Tibial artery (tissue), 4 donors: ENCODE data around the gene CES3.

Experiments
- DNase-seq, 2 donors: peaks; one replicate each; pipeline ENCODE4 v3.0.0-alpha.2; 2019
- H3K27ac ChIP-seq, 2 donors: fragments of 200-600 bp; sonication (generic) in 1 of 2; 1 replicate in 1 of 2; 2 replicates in 1 of 2; pipeline ENCODE4 v1.5.1; 2018 to 2019; ENCODE audit warnings: mild to moderate bottlenecking in 1 of 2
- H3K27me3 ChIP-seq, 2 donors: fragments of 200-600 bp; sonication (generic) in 1 of 2; one replicate each; pipeline versions ENCODE4 v1.5.1 to v1.6.0; 2016 to 2019
- H3K36me3 ChIP-seq, 3 donors: fragments of 200-600 bp; sonication (generic) in 2 of 3; one replicate each; pipeline ENCODE4 v1.5.1; 2016 to 2019; ENCODE audit warnings: mild to moderate bottlenecking in 2 of 3
- H3K4me1 ChIP-seq, 4 donors: fragments of 200-600 bp; sonication (generic) in 2 of 4; 1 replicate in 3 of 4; 2 replicates in 1 of 4; pipeline ENCODE4 v1.5.1; 2016 to 2019
- H3K4me3 ChIP-seq, 2 donors: fragments of 200-600 bp; sonication (generic) in 1 of 2; 1 replicate in 1 of 2; 2 replicates in 1 of 2; pipeline ENCODE4 v1.5.1; 2018 to 2019; ENCODE audit warnings: mild to moderate bottlenecking in 2 of 2
- H3K9me3 ChIP-seq, 3 donors: fragments of 200-600 bp; sonication (generic) in 1 of 3; one replicate each; pipeline ENCODE4 v1.5.1; 2016 to 2019
- intact Hi-C: fragments of 100-400 bp; cut with DNase I; formaldehyde crosslinking; loops from one replicate; pipeline ENCODE4 v1.15.0; 2023; ENCODE audit warnings: low total_unique reads
- TF ChIP-seq, protein P1 (sequence below), 2 experiments: fragments of 200-600 bp in 1 of 2; fragments of 450-650 bp in 1 of 2; IDR thresholded peaks; one replicate each; pipeline ENCODE4 v1.5.1; 2017 to 2019; ENCODE audit warnings: antibody characterized with exemption in 2 of 2, mild to moderate bottlenecking in 1 of 2, moderate library complexity in 1 of 2

CES3 gene

DNA sequence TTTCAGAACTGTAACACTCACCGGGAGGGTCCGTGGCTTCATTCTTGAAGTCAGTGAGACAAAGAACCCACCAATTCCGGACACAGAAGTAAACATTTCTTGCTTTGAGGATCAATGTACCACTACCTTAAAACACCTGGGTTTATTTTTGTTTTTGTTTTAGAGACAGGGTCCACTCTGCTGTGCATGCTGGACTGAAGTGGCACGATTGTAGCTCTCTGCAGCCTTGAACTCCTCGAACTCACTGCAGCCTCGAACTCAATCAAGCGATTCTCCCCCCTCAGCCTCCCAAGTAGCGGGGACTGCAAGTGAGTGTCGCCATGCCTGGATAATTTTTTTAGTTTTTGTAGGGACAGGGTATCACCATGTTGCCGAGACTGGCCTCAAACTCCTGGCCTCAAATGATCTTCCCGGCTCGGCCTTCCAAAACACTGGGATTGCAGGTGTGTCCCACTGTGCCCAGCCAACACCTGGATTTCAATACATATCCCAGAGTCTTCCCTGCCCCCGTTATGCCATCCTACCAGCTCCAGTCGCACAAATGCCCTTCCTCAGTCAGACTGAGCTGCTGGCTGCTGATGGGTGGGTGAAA, 14.3 kb downstream of the CES3 start:
- TF ChIP-seq, protein P1, sequence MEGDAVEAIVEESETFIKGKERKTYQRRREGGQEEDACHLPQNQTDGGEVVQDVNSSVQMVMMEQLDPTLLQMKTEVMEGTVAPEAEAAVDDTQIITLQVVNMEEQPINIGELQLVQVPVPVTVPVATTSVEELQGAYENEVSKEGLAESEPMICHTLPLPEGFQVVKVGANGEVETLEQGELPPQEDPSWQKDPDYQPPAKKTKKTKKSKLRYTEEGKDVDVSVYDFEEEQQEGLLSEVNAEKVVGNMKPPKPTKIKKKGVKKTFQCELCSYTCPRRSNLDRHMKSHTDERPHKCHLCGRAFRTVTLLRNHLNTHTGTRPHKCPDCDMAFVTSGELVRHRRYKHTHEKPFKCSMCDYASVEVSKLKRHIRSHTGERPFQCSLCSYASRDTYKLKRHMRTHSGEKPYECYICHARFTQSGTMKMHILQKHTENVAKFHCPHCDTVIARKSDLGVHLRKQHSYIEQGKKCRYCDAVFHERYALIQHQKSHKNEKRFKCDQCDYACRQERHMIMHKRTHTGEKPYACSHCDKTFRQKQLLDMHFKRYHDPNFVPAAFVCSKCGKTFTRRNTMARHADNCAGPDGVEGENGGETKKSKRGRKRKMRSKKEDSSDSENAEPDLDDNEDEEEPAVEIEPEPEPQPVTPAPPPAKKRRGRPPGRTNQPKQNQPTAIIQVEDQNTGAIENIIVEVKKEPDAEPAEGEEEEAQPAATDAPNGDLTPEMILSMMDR (IDR thresholded peaks at IDR 0.05): no peak
- no peak overlapping the region for H3K27ac ChIP-seq
- no peaks in the 10 kb centered on the region for H3K36me3 ChIP-seq
- intact Hi-C loops: loop anchor here (10.0 kb wide), 1 partner anchor 209 kb away; the partner anchor contains the start of gene MATCAP1
- peaks cover 0 to 13% (median 0%) of the 10 kb centered on the region in 4 donors for H3K4me1 ChIP-seq
- H3K9me3 ChIP-seq: no peaks in the 10 kb centered on the region
- DNase-seq: no peak
- H3K27me3 ChIP-seq: peaks cover 0 to 23% of the 10 kb centered on the region in 2 donors
- H3K4me3 ChIP-seq: no peak overlapping the region

DNA sequence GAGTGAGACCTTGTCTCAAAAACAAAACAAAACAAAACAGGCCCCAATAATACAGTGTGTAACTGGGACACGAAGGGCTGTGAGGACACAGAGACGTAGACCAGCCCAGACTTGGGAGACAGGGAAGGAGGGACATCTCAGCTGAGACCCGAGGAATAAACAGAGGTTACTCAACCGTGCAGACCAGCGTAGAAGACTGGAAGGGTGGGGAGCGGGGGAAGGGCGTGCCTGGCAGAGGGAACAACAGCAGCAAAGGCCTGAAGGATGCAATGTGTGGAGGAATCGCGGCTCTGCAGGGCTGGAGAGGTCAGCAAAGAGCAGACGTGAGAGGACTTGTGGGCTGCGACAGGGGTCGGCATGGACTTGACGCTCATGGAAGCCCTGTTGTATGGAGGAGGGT, 15.7 kb downstream of the CES3 start:
- TF ChIP-seq, protein P1 (IDR thresholded peaks at IDR 0.05): no peak
- Histone ChIP-seq H3K27me3 (peaks cover 0 to 17% of the 10 kb centered on the region in 2 donors), H3K9me3 (no peaks in the 10 kb centered on the region), H3K27ac (no peak overlapping the region), H3K36me3 (no peaks in the 10 kb centered on the region), H3K4me1 (peaks cover 0 to 13% (median 0%) of the 10 kb centered on the region in 4 donors), H3K4me3 (no peak overlapping the region)
- intact Hi-C loops: loop anchor here (1.0 to 10.0 kb wide), 2 partner anchors 178 to 208 kb away; partner anchors contain the start of gene MATCAP1
- DNase-seq: no peak

DNA sequence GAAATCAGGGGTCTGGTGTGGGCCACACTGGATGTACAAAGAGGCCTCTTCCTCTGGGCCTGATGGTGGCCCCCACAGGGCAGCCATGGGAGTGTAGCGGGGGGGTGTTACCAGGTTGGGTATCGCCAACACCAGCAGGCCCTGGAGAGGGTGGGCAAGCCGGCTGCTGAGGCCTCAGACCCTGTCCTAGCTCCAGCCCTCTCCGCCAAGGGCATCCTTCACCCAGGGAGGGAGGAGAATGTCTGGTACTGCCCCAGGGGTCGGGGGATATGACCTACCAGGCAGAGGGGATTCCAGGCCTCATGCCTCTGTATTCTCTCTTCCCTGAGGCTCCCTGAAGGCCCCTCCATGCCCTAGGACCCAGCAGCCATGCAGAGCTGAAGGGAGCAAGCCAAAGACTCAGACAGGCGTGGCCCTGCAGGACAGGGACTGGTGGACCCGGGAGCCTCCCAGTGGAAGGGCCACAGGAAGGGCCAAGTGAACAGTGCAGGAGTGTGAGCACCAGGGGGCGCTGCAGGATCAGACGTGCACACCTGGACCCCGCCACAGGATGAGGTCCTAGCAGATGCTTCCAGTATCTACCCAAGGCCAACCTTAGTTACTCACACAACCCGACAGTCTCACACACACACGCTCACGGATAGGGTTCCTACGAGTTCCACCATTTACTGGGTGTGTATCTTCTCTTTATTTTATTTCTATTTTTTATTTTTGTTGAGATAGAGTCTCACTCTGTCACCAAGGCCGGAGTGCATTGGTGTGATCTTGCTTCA, 16.5 kb downstream of the CES3 start:
- Histone ChIP-seq H3K27me3 (peaks cover 0 to 17% of the 10 kb centered on the region in 2 donors), H3K9me3 (no peaks in the 10 kb centered on the region), H3K4me3 (no peak overlapping the region), H3K36me3 (no peaks in the 10 kb centered on the region), H3K4me1 (peaks cover 0 to 13% (median 0%) of the 10 kb centered on the region in 4 donors), H3K27ac (no peak overlapping the region)
- TF ChIP-seq, protein P1 (IDR thresholded peaks at IDR 0.05): peak; percentile 95 to 99
- intact Hi-C loops: loop anchor here (1.0 to 10.0 kb wide), 2 partner anchors 177 to 207 kb away; partner anchors contain the start of gene MATCAP1
- peak; percentile 89 to 91 for DNase-seq

DNA sequence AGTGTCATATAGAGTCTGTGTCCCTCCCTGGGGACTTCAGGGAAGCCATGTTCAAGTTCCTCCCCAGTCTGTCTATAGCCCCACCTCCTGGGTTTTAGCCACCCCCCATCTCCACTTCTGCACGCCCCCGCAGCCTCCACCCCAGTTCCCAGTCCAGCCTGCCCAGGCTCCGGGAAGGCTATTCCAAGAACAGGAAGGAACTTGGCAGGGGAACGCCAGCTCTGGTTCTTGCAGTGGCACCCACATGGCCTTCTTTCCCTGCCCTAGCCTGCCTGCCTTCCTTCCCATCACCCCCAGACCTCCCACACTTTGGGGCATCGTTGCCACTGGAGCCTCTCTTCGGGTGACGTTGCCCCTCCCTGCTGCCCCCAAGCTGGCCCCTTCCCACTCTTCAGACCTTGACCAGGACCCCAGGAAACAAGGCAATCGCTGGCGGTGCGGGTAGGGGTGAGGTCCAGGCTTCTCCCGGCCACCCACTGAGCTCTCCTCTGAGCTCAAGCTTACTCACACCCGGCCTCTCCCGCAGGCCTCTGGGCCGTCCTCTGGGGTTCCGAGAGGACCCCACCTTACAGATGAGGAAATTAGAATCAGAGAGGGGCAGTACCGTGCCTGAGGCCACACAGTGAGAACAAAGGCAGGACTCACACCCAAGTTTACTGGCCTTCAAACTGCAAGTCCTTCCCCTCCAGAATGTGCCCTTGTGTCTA, 18.1 kb downstream of the CES3 start:
- Histone ChIP-seq H3K9me3 (no peaks in the 10 kb centered on the region), H3K4me3 (no peak overlapping the region), H3K36me3 (no peaks in the 10 kb centered on the region), H3K4me1 (peaks cover 0 to 13% (median 0%) of the 10 kb centered on the region in 4 donors), H3K27ac (peak overlapping the region in 1 of 2 donors; percentile 32), H3K27me3 (peaks cover 0 to 7% of the 10 kb centered on the region in 2 donors)
- intact Hi-C loops: loop anchor here (10.0 kb wide), 1 partner anchor 206 kb away; the partner anchor contains the start of gene MATCAP1
- peak in 1 of 2 donors; percentile 78 for DNase-seq
- TF ChIP-seq, protein P1 (IDR thresholded peaks at IDR 0.05): no peak

DNA sequence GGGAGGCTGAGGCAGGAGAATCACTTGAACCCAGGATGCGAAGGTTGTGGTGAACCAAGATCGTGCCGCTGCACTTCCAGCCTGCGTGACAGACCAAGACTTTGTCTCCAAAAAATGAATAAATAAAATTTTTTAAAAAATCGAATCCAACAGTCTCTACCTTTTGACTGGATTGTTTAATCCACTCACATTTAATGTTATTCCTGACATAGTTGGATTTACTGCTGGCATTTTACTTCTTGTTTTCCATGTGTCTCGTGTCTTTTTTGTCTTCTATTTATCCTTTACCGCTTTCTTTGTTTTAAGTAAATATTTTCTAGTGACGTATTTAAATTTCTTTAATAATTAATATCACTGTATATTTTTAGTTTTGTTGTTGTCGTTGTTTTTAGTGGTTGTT, 22.0 kb downstream of the CES3 start:
- H3K27ac ChIP-seq: no peak overlapping the region
- TF ChIP-seq, protein P1 (IDR thresholded peaks at IDR 0.05): no peak
- DNase-seq: no peak
- H3K9me3 ChIP-seq: no peaks in the 10 kb centered on the region
- H3K27me3 ChIP-seq: peaks cover 0 to 2% of the 10 kb centered on the region in 2 donors
- intact Hi-C loops: no loop called here
- H3K36me3 ChIP-seq: no peaks in the 10 kb centered on the region
- peaks cover 0 to 13% (median 0%) of the 10 kb centered on the region in 4 donors for H3K4me1 ChIP-seq
- no peak overlapping the region for H3K4me3 ChIP-seq
